Neuron (in vitro differentiated cells): Measurements from ENCODE around the gene APC2.
A peak's percentile ranks its signal among the peaks of the same experiment; 100 is the strongest.

Experiments
- H2AFZ ChIP-seq: one replicate; pipeline ENCODE4 v1.6.1; 2013; ENCODE audit warnings: low read depth, mild to moderate bottlenecking, inconsistent platforms, low read length, moderate library complexity
- H3K27me3 ChIP-seq: one replicate; pipeline ENCODE4 v1.6.1; 2013; ENCODE audit warnings: low read length; ENCODE audit not compliant: insufficient read depth
- H3K36me3 ChIP-seq: one replicate; pipeline ENCODE4 v1.6.1; 2013; ENCODE audit warnings: low read length; ENCODE audit not compliant: insufficient read depth
- H3K4me1 ChIP-seq: one replicate; pipeline ENCODE4 v1.6.1; 2013; ENCODE audit warnings: low read length; ENCODE audit not compliant: insufficient read depth
- H3K4me3 ChIP-seq: 2 replicates; pipeline ENCODE4 v1.5.1; 2013; ENCODE audit warnings: mild to moderate bottlenecking, low read length, moderate library complexity
- H3K9me3 ChIP-seq: one replicate; pipeline ENCODE4 v1.6.1; 2013; ENCODE audit warnings: low read length

Gene APC2

DNA sequence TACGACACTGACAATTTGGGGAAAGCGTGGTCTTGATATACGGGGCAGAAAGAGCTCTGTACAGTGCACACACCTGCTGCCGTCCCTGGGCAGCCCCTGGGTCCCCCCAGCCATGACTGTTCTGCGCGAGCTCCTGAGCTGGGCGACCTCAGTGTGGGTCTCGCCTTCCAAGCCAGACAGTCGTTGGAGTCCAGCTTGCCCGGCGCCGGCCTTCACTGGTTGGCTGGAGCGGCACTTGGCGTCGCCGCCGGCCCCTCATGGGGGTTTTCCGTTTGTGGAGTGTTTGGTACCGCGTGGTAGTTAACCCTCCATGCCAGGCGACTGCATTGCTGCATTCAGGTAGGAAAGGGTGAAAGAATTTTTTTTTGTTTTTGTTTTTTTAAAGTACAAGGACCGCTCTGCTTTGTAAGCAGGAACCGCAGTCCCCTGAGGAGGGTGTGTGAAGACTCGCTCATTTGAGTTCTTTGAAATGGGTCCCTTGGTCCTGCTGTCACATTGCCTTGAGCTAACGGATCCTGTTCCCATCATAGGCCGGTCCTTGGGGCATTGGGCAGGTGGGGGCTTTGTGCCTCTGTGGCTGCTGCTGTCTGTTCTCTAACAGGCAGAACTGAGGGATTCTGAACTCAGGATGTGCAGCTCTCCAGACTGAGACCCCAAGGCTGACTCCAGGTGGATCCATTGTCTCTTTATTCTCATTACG is 22.6 kb upstream of the APC2 start:
- Histone ChIP-seq H3K4me3 (no peak overlapping the region), H3K27me3 (no peaks in the 10 kb centered on the region), H3K9me3 (no peaks in the 10 kb centered on the region), H3K36me3 (peaks cover 76% of the 10 kb centered on the region), H2AFZ (no peak overlapping the region), H3K4me1 (peaks cover 15% of the 10 kb centered on the region)

DNA sequence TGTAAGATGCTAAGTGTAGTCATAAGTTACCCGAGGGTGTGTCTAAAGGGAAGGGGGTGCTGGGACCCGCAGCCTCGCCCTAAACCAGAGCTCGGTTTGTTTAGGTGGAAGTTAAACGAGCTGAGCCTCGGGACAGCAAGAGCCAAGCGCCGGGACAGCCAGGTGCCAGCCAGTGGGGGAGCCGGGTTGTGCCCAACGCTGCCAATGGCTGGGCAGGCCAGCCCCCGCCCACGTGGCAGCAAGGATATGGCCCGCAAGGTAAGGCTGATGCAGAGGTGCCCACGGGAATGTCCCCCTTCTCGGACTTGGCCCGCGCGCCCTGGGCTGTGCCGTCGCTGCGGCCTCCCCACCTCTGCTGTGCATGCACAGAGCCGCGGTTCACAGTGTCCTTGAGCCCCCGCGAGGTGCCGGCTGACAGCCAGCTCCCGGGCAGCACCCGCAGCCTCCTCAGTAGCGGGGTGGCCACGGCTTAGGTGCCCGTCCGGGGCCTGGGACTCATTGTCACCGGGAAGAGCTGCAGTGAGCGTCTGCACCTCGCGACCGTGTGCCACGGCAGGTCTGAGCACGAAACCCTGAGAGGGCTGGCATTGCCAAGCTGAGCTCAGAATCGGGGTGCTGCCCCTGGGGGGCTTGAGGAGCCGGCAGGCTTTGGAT is 21.1 kb upstream of the APC2 start:
- no peaks in the 10 kb centered on the region for H3K9me3 ChIP-seq
- H3K4me3 ChIP-seq = no peak overlapping the region
- H3K4me1 ChIP-seq = peaks cover 8% of the 10 kb centered on the region
- H3K36me3 ChIP-seq = peaks cover 76% of the 10 kb centered on the region
- no peak overlapping the region for H2AFZ ChIP-seq
- no peaks in the 10 kb centered on the region for H3K27me3 ChIP-seq

DNA sequence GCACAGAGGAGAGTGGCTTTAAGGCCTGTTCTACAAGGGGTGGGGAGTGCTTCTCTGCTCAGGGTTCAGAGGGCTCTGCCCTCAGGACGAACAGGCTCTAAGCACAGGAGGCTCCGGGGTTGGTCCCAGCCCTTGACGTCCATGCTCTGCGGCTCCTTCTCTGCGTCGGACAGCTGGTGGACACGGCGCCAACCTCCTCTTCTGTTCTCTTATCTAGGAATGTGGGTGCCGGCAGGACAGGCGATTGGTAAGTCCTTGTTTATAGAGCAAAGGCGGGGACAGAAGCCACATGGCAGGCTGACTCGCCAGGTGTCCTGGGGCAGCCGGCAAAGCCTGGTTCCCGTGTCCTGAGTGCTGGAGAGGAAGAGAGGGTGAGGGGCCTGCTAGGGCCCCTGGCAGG is 20.2 kb upstream of the APC2 start:
- H2AFZ ChIP-seq = no peak overlapping the region
- peaks cover 83% of the 10 kb centered on the region for H3K36me3 ChIP-seq
- H3K9me3 ChIP-seq = no peaks in the 10 kb centered on the region
- H3K27me3 ChIP-seq = no peaks in the 10 kb centered on the region
- no peak overlapping the region for H3K4me3 ChIP-seq
- peaks cover under 1% of the 10 kb centered on the region for H3K4me1 ChIP-seq

DNA sequence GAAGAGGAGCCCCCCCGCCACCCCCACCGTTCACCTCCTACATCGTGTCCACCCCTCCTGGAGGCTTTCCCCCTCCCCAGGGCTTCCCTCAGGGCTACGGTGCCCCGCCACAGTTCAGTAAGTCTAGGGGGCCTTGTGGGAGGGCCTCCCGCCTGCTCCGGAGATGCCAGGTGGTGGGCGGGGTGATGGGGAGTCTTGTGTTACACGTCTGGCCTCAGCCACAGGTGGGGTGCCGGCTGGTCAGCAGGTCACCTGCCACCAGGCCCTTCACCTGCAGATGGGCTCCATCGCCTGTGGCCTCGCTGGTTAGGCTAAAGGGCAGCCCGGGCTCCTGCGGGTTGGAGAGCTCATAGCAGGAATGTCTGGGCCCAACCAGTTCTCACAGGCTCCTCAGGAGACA is 19.7 kb upstream of the APC2 start:
- H3K4me3 ChIP-seq = no peak overlapping the region
- H2AFZ ChIP-seq = no peak overlapping the region
- H3K4me1 ChIP-seq = peaks cover 1% of the 10 kb centered on the region
- no peaks in the 10 kb centered on the region for H3K27me3 ChIP-seq
- H3K9me3 ChIP-seq = no peaks in the 10 kb centered on the region
- H3K36me3 ChIP-seq = peaks cover 82% of the 10 kb centered on the region

DNA sequence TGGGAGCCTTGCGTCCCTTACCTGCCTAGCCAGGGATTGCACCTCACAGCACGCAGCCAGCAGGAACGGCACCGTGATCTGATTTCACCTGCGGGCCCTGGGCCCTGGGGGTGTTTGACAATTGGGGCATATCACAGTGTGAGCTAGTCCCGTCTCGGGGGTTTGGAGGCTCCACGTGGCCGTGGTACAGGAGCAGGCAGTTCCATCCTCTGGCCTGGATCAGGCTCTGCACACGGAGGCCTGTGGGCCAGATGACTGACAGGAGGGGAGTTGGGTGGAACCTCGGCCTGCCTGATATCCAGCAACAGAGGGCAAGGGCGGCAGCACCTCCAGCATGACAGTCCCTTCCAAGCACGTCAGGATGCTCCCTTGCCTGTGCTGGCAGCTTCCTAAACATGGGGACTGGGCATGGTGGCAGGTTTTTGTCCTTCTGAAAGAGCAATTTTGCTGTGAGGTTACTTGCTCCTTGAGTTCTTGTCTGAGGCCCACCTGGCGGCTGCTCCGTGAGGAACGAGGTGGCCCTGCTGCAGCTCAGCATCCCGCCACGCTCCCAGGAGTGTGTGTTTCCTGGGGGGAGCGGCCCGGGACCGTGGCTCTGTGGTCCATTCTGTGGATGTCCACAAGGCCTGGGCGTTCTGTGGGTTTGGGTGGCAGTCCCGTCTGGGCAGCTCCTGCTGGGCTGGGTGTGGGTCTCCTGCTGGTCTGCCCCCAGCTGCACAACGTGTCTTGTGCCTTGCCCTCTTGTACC is 18.0 kb upstream of the APC2 start:
- Histone ChIP-seq H3K4me3 (no peak overlapping the region), H2AFZ (no peak overlapping the region), H3K9me3 (no peaks in the 10 kb centered on the region), H3K36me3 (peaks cover 73% of the 10 kb centered on the region), H3K4me1 (peaks cover 3% of the 10 kb centered on the region), H3K27me3 (no peaks in the 10 kb centered on the region)

DNA sequence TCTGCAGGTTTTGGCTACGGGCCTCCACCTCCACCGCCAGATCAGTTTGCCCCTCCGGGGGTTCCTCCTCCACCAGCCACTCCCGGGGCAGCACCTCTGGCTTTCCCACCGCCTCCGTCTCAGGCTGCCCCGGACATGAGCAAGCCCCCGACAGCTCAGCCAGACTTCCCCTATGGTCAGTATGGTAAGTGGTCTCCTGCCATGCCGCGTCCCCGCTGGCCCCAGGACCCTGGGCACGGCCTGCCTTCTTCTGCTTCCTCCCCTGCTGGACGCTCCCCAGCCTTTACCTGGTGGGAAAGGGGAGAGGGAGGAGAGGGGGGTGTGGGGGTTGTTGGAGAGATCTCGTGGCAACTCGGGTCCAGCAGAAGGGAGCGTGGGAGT is 17.4 kb upstream of the APC2 start:
- H3K4me1 ChIP-seq = peaks cover 3% of the 10 kb centered on the region
- H3K4me3 ChIP-seq = no peak overlapping the region
- peaks cover 70% of the 10 kb centered on the region for H3K36me3 ChIP-seq
- no peak overlapping the region for H2AFZ ChIP-seq
- no peaks in the 10 kb centered on the region for H3K9me3 ChIP-seq
- H3K27me3 ChIP-seq = no peaks in the 10 kb centered on the region

DNA sequence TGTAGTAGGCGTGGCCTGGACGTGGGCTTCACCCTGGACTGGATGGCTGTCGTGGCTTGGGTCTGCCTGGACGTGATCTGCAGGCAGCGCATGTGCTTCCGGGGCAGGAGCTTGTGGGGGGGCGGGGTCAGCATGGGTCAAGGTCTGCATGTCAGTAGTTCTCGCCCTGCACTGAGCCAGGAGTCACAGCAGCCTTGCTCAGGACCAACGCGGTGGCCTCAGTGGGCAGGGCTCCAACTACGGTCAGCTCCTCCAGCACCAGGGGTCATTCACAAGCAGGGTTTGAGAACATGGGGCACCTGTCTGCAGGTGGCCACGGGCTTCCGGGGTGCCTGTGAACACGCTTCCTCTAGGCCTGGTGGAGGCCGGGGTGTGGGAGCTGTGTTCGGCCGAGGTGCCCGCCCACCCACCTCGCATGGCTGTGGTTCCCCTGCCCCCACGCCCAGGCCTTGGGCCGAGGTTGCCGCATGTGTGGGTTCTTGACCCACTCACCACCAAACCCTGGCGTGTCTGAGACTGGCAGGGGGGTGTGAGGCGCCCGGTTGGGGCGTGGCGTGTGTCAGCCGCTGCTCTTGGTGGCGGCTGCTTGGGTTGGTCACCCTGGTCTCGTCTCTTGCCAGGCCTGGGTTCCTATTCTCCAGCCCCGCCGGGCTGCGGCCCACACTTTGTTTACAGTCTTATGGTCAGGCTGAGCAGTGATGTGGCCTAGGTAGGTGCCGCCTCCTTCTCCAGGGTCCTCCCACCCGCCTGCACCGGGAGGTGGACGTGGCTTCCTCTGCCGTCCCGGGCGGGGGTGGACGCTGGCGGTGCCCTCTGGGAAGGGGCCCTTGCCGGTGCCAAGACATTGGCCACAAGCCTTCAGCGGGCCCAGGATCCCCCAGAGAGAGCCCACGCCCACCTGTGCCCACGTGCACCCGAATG is 16.5 kb upstream of the APC2 start:
- no peaks in the 10 kb centered on the region for H3K27me3 ChIP-seq
- no peak overlapping the region for H2AFZ ChIP-seq
- H3K4me3 ChIP-seq = no peak overlapping the region
- no peaks in the 10 kb centered on the region for H3K9me3 ChIP-seq
- peaks cover 61% of the 10 kb centered on the region for H3K36me3 ChIP-seq
- H3K4me1 ChIP-seq = peaks cover 3% of the 10 kb centered on the region

DNA sequence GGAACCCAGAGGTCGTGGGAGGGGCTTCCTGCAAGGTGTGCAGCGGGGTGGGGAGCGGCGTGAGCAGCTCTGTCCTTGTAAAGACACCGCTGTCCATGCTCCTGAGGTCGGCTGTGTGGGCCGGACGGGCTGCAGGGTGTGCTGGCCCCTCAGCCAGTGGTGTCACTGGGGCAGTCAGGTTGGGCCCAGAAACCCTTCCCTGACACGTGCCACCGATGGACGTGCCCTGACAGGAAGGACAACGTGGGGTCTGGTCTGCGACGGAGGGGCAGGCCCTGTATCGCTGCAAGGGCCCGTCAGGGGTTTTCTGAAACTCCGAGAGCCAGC is 15.9 kb upstream of the APC2 start:
- Histone ChIP-seq H3K36me3 (peaks cover 56% of the 10 kb centered on the region), H3K4me1 (peaks cover 4% of the 10 kb centered on the region), H3K27me3 (no peaks in the 10 kb centered on the region), H2AFZ (no peak overlapping the region), H3K4me3 (no peak overlapping the region), H3K9me3 (no peaks in the 10 kb centered on the region)

DNA sequence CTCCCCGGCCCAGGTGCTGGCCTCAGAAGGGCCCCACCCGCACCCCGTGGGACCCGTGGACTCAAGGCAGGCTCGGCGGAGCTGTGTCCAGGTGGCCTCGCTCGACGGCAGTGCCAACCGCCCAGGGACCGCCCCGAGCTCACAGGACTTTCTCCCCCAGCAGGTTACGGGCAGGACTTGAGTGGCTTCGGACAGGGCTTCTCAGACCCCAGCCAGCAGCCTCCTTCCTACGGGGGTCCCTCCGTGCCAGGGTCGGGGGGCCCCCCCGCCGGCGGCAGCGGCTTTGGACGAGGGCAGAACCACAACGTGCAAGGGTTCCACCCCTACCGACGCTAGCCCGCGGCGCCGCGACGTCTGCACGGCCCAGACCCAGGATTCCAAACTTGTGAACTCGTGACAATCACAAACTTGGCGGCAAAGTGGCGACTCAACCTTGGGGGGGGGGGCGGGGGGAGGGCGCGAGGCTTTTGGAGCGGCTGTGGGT is 15.3 kb upstream of the APC2 start:
- Histone ChIP-seq H2AFZ (no peak overlapping the region), H3K4me3 (no peak overlapping the region), H3K27me3 (no peaks in the 10 kb centered on the region), H3K4me1 (peaks cover 10% of the 10 kb centered on the region), H3K9me3 (no peaks in the 10 kb centered on the region), H3K36me3 (peaks cover 56% of the 10 kb centered on the region)

DNA sequence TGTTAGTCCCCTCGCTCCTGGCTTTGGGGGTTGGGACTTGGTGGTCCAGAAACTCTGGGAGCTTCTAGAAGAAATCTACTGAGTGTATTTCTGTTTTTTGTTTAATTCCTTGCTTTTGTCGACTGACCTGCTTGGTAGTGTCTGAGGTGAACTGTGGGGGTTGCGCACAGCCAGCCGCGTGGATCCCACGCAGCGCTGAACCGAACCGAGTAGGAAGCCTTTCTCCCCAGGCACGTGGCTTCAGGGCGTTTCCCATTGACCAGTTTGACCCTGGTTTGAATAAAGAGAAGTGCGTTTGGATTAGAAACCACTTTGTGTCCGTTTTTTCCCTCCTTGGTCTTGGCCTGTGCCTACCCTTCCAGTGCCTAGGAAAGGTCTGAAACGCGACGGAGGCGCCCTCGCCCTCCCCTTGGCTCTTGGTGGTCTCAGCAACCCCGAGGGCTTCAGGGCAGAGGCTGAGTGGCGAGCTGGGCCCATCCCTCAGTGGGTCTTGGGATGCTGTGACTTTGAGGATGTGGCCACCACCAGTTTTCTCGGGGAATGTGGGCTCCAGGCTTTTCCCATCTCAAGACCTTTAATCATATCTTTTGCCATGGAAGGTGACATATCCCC is 14.4 kb upstream of the APC2 start:
- Histone ChIP-seq H3K27me3 (no peaks in the 10 kb centered on the region), H2AFZ (no peak overlapping the region), H3K4me1 (peaks cover 16% of the 10 kb centered on the region), H3K36me3 (peaks cover 57% of the 10 kb centered on the region), H3K9me3 (no peaks in the 10 kb centered on the region), H3K4me3 (no peak overlapping the region)

DNA sequence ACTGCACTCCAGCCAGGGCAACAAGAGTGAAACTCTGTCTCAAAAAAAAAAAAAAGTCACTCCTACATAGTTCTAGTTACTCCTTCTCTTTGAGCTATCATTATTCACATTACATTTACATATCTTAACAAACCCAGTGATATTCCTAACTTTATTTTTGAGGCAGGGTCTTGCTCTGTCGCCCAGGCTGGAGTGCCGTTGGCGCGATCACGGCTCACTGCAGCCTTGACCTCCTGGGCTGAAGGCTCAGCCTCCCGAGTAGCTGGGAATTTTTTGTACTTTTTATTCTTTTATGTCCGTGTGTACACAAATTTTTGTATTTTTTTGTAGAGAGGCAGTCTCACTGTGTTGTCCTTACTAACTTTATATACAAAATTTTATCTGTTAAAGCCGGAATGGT is 12.3 kb upstream of the APC2 start:
- Histone ChIP-seq H3K4me3 (no peak overlapping the region), H3K36me3 (peaks cover 65% of the 10 kb centered on the region)

DNA sequence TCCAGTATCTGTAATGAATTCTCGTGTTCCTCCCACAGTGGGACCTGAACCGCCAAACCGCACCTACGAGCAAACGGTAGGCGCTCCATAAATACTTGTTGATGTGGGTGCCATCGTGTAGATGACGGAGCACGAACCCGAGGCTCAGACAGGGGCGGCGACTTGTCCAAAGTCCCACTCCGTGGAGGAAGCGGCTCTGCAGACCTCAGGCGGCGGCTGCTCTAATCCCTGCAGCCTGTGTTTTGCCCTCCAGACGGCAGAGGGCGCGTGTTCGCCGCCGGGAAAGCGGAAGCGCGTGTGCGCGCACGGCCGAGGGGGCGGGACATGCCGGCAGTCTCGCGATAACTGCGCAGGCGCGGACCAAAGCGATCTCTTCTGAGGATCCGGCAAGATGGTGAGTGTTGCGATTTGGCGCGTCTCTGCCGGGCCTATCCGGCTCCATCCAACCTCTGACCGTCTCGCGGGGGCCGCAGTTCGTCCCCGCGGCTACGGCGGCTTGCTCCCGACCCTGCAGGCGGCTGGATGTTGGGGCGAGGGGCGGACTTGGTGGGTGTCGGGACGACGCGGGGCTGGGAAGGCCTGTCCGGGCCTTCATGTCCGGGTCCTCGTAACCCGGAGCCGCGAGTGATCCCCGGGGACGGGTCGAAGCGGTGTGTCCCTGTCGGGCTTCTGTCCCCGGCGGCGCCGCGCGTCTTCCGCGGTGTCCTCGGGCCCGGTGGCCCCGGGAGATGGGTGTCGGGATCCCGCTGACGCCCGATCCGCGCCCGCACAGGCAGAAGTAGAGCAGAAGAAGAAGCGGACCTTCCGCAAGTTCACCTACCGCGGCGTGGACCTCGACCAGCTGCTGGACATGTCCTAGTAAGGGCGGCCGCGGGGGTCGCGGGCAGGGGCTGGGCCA is 11.6 kb upstream of the APC2 start, which contains the start of gene RPS15:
Gene RPS15, plus strand, starts transcription at position 362 of the 898 bp plus-strand sequence. Its CDS starts 30 bp downstream, at position 392.
- H3K36me3 ChIP-seq = peaks cover 59% of the 10 kb centered on the region
- H3K9me3 ChIP-seq = no peaks in the 10 kb centered on the region
- peak within 1 kb of the TSS; percentile 89 for H3K4me3 ChIP-seq
- H3K4me1 ChIP-seq = peaks cover 18% of the 10 kb centered on the region
- H3K27me3 ChIP-seq = no peaks in the 10 kb centered on the region
- H2AFZ ChIP-seq = no peak within 1 kb of the TSS

More for the DNA sequence above, 12.3 kb upstream of the APC2 start:
- Histone ChIP-seq H2AFZ (no peak overlapping the region), H3K9me3 (no peaks in the 10 kb centered on the region), H3K4me1 (peaks cover 18% of the 10 kb centered on the region), H3K27me3 (no peaks in the 10 kb centered on the region)
